ENCODE data around the gene NOS1AP.
A peak's percentile ranks its signal among the peaks of the same experiment; 100 is the strongest.

NOS1AP gene

GRCh38 chr1:162405800-162406199 lies 336.3 kb downstream of the NOS1AP start:
- no peak overlapping the region for H3K27ac ChIP-seq
- peaks cover 0 to 4% of the 10 kb centered on the region in 2 experiments for H3K4me1 ChIP-seq (ENCODE audit: control insufficient read depth in 1 of 2, insufficient read depth in 1 of 2, low read depth in 1 of 2, low read length in 1 of 2)
- H3K4me3 ChIP-seq (ENCODE audit: low read depth in 1 of 2, low read length in 1 of 2) = no peak overlapping the region
- H3K27me3 ChIP-seq = no peaks in the 10 kb centered on the region
- no peaks in the 10 kb centered on the region for H3K36me3 ChIP-seq
- H3K9me3 ChIP-seq = no peaks in the 10 kb centered on the region
- TF ChIP-seq CTCF (IDR thresholded peaks at IDR 0.05) = no peak

DNA sequence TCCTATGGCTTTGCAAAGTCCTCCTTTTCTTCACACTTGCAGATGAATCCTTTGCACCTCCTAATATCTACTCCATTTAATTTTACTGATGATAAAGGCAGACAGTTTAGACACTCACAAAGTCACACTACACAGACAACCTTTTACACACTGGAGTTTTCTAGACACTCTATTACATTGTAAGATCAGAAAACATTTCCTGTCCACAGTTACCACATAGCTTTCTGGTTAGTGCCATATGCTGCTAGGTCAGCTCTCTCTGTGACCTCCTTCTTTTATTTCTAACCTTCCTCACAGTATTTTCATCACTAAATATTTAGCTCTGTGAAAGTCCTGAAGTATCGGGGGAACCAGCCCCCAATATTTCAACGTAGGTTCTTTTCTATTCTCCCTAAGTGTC lies 337.3 kb downstream of the NOS1AP start:
- Histone ChIP-seq H3K36me3 (no peaks in the 10 kb centered on the region), H3K4me1 (ENCODE audit: control insufficient read depth in 1 of 2, insufficient read depth in 1 of 2, low read depth in 1 of 2, low read length in 1 of 2) (peaks cover 4 to 13% of the 10 kb centered on the region in 2 experiments), H3K9me3 (no peaks in the 10 kb centered on the region), H3K27me3 (no peaks in the 10 kb centered on the region), H3K27ac (no peak overlapping the region), H3K4me3 (ENCODE audit: low read depth in 1 of 2, low read length in 1 of 2) (no peak overlapping the region)
- no peak for TF ChIP-seq CTCF (IDR thresholded peaks at IDR 0.05)

- H3K4me1 ChIP-seq (ENCODE audit: control insufficient read depth in 1 of 2, insufficient read depth in 1 of 2, low read depth in 1 of 2, low read length in 1 of 2) = peaks cover 12 to 20% of the 10 kb centered on the region in 2 experiments
- no peaks in the 10 kb centered on the region for H3K36me3 ChIP-seq
- TF ChIP-seq CTCF (IDR thresholded peaks at IDR 0.05) = no peak
- H3K27me3 ChIP-seq = no peaks in the 10 kb centered on the region
- H3K4me3 ChIP-seq (ENCODE audit: low read depth in 1 of 2, low read length in 1 of 2) = no peak overlapping the region
- no peaks in the 10 kb centered on the region for H3K9me3 ChIP-seq
- no peak overlapping the region for H3K27ac ChIP-seq
Measured at GRCh38 chr1:162407539-162407938, 338.0 kb downstream of the NOS1AP start.

DNA sequence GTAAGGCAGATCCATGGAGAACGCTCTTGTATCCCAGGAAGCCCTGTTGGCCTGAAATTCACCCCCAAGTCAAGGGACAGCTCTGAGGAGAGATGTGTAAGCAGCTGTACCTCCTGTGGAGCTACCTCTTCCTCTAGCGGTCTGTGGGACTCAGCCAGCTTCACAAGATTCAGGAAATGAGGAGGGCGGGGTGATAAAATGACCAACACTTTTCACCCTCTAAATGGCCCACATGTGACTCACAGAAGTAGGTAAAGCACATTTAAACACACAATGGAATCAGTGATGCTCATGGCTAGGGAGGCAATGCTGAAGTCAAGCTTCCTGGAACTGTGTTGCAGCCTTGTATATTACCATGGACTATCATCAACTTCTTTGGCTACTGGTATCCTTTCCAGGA lies 342.5 kb downstream of the NOS1AP start, which contains the start of gene SH2D1B:
Gene SH2D1B, minus strand, starts transcription at position 135 of the 400 bp plus-strand sequence. Its CDS starts 120 bp downstream, at position 15.
- Histone ChIP-seq H3K36me3 (no peaks in the 10 kb centered on the region), H3K4me3 (ENCODE audit: low read depth in 1 of 2, low read length in 1 of 2) (peak within 1 kb of the TSS in 1 of 2 experiments; percentile 23), H3K27me3 (no peaks in the 10 kb centered on the region), H3K27ac (peak within 1 kb of the TSS; percentile 82), H3K4me1 (ENCODE audit: control insufficient read depth in 1 of 2, insufficient read depth in 1 of 2, low read depth in 1 of 2, low read length in 1 of 2) (peaks cover 19 to 34% of the 10 kb centered on the region in 2 experiments), H3K9me3 (no peaks in the 10 kb centered on the region)
- no peak for TF ChIP-seq CTCF (IDR thresholded peaks at IDR 0.05)

DNA sequence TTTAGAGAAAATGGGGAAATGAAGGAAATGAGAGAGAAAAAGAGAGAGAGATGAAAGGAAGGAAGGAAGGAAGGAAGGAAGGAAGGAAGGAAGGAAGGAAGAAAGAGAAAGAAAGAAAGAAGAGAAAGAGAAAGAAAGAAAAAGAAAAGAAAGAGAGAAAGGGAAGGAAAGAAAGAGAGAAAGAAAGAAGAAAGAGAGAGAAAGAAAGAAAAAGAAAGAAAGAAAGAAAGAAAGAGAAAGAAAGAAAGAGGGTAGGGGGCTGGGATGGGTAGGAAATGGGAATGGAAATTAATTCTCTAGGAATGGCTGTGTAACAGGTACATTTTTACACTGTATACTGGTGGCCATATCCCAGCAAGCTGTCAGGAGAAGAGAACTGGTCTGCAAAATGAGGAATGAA lies 346.7 kb downstream of the NOS1AP start:
- Histone ChIP-seq H3K4me1 (ENCODE audit: control insufficient read depth in 1 of 2, insufficient read depth in 1 of 2, low read depth in 1 of 2, low read length in 1 of 2) (peaks cover 19 to 29% of the 10 kb centered on the region in 2 experiments), H3K27me3 (no peaks in the 10 kb centered on the region), H3K36me3 (no peaks in the 10 kb centered on the region), H3K9me3 (no peaks in the 10 kb centered on the region), H3K4me3 (ENCODE audit: low read depth in 1 of 2, low read length in 1 of 2) (no peak overlapping the region), H3K27ac (no peak overlapping the region)
- TF ChIP-seq CTCF (IDR thresholded peaks at IDR 0.05) = no peak

DNA sequence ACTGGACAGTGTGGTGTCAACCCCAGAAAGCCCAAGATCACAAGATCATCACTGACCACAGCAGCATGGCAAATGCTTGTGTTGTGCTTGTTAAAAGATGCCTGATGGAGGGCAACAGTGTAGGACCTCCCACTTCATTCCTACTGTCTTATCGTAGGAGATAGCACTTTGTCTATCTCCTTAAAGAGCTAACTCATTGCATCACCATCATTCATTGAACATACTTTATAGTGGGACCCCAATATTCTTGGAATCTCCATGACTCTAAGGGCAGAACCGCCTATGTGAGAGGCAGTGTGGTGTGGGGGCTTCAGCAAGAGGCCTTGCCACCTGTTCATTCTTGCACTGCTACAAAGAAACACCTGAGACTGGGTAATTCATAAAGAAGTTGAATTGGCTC lies 347.4 kb downstream of the NOS1AP start:
- TF ChIP-seq CTCF (IDR thresholded peaks at IDR 0.05) = no peak
- Histone ChIP-seq H3K27ac (no peak overlapping the region), H3K36me3 (no peaks in the 10 kb centered on the region), H3K9me3 (no peaks in the 10 kb centered on the region), H3K27me3 (no peaks in the 10 kb centered on the region), H3K4me3 (ENCODE audit: low read depth in 1 of 2, low read length in 1 of 2) (no peak overlapping the region), H3K4me1 (ENCODE audit: control insufficient read depth in 1 of 2, insufficient read depth in 1 of 2, low read depth in 1 of 2, low read length in 1 of 2) (peaks cover 13 to 22% of the 10 kb centered on the region in 2 experiments)
